Measurements from ENCODE around the gene CHST9. TPM values are rescaled to one million over a fixed set of nuclear protein-coding genes. Genes with fewer than 3 reads are reported as not detected.

CHST9 gene
- total and polyA plus RNA-seq, 2 experiments from 2014 or later = 15.5 to 16.8 TPM

- no peak for TF ChIP-seq ZNF462 (CRISPR knock-in tag; IDR thresholded peaks at IDR 0.05)
- TF ChIP-seq ZNF331 (CRISPR knock-in tag; IDR thresholded peaks at IDR 0.05; ENCODE audit: low read depth) = no peak
- TF ChIP-seq STAT1 (IDR thresholded peaks at IDR 0.05; ENCODE audit: unreplicated experiment) = no peak
- no peak for TF ChIP-seq POLR2AphosphoS5 (IDR thresholded peaks at IDR 0.05; ENCODE audit: low read depth)
- no peak for TF ChIP-seq NANOG (IDR thresholded peaks at IDR 0.05; ENCODE audit: borderline replicate concordance)
- no peak for TF ChIP-seq REST (IDR thresholded peaks at IDR 0.05; ENCODE audit: unreplicated experiment)
- no peak for TF ChIP-seq EZH2phosphoT487 (IDR thresholded peaks at IDR 0.05; ENCODE audit: unreplicated experiment)
- no peak for TF ChIP-seq EZH2 (IDR thresholded peaks at IDR 0.05; ENCODE audit: low read depth, unreplicated experiment)
- no peak for TF ChIP-seq JUNB (IDR thresholded peaks at IDR 0.05; ENCODE audit: unreplicated experiment)
- no peak for TF ChIP-seq CREB1 (CRISPR knock-in tag; IDR thresholded peaks at IDR 0.05; ENCODE audit: low read depth)
These were observed 64.9 kb downstream of the CHST9 start (continued) for GRCh38 chr18:27120246-27120645.
